Keratinocyte (primary cell): ENCODE results near the gene TBC1D5.

ENCODE experiments used
- CTCF ChIP-seq, 3 experiments: IDR thresholded peaks in 1 of 3; conservative IDR thresholded peaks in 1 of 3; optimal IDR thresholded peaks in 1 of 3; 2 replicates in 2 of 3; 3 replicates in 1 of 3; pipeline versions ENCODE3 to v1.5.1; 2011; ENCODE audit warnings: low read length in 3 of 3, mild to moderate bottlenecking in 3 of 3, moderate library complexity in 2 of 3, control low read depth in 1 of 3, inconsistent platforms in 1 of 3; ENCODE audit not compliant: insufficient read depth in 2 of 3; ENCODE audit errors: extremely low read depth in 1 of 3
- EZH2 ChIP-seq: IDR thresholded peaks from one replicate; pipeline ENCODE4 v1.6.1; 2012; ENCODE audit warnings: inconsistent platforms, mild to moderate bottlenecking, low read length, moderate library complexity

GRCh38 chr3:17473761-17474160 is 268.7 kb downstream of the TBC1D5 start:
- TF ChIP-seq EZH2: no peak
- peak in 1 of 3 experiments; percentile 14 for TF ChIP-seq CTCF (optimal IDR thresholded peaks at IDR 0.05 in 1 of 3, IDR thresholded peaks at IDR 0.05 in 1 of 3, conservative IDR thresholded peaks at IDR 0.05 in 1 of 3; ENCODE audit: extremely low read depth in 1 of 3, insufficient read depth in 2 of 3, low read length in 3 of 3)
